MM.1S (cell line): ENCODE measurements around the gene IRF1.

Source experiments
- DNase-seq: peaks from one replicate; pipeline ENCODE4 v3.0.0-alpha.2; 2015
- H2AFZ ChIP-seq: fragments of 300-600 bp; sonication (generic); 2 replicates; pipeline ENCODE4 v1.6.0; 2016; ENCODE audit warnings: antibody characterized with exemption, low read length
- H3F3A ChIP-seq: fragments of 300-600 bp; sonication (generic); 2 replicates; pipeline ENCODE4 v1.6.1; 2016; ENCODE audit warnings: mild to moderate bottlenecking, antibody characterized with exemption, low read length, moderate library complexity, mixed read lengths; ENCODE audit not compliant: insufficient read depth
- H3K27ac ChIP-seq: fragments of 300-600 bp; sonication (generic); 2 replicates; pipeline ENCODE4 v1.5.1; 2016; ENCODE audit warnings: mild to moderate bottlenecking, low read length
- H3K27me3 ChIP-seq: fragments of 300-600 bp; sonication (generic); replicated peaks from 2 replicates; pipeline ENCODE4 v1.6.0; 2016; ENCODE audit warnings: low read length; ENCODE audit not compliant: insufficient read depth
- H3K36me3 ChIP-seq: fragments of 300-600 bp; sonication (generic); replicated peaks from 2 replicates; pipeline ENCODE4 v1.6.1; 2016; ENCODE audit warnings: mild to moderate bottlenecking, low read length, mixed read lengths; ENCODE audit not compliant: insufficient read depth
- H3K4me1 ChIP-seq: fragments of 300-600 bp; sonication (generic); 2 replicates; pipeline ENCODE4 v1.6.1; 2016; ENCODE audit warnings: low read length, mixed read lengths
- H3K4me2 ChIP-seq: fragments of 300-600 bp; sonication (generic); 2 replicates; pipeline ENCODE4 v1.6.0; 2016; ENCODE audit warnings: low read depth, low read length
- H3K4me3 ChIP-seq: fragments of 300-600 bp; sonication (generic); 2 replicates; pipeline ENCODE4 v1.5.1; 2016; ENCODE audit warnings: low read length, mixed read lengths
- H3K79me2 ChIP-seq: fragments of 300-600 bp; sonication (generic); 2 replicates; pipeline ENCODE4 v1.6.1; 2016; ENCODE audit warnings: mixed run types, low read length, mixed read lengths
- H3K9ac ChIP-seq: fragments of 300-600 bp; sonication (generic); 2 replicates; pipeline ENCODE4 v1.6.1; 2016; ENCODE audit warnings: low read length, mixed read lengths
- H3K9me2 ChIP-seq: fragments of 300-600 bp; sonication (generic); replicated peaks from 2 replicates; pipeline ENCODE4 v1.6.1; 2016; ENCODE audit warnings: mild to moderate bottlenecking, low read length, mixed read lengths; ENCODE audit not compliant: insufficient read depth
- H3K9me3 ChIP-seq: fragments of 300-600 bp; sonication (generic); replicated peaks from 2 replicates; pipeline ENCODE4 v1.6.1; 2016; ENCODE audit warnings: mild to moderate bottlenecking, low read length, mixed read lengths; ENCODE audit not compliant: insufficient read depth
- H4K20me1 ChIP-seq: fragments of 300-600 bp; sonication (generic); 2 replicates; pipeline ENCODE4 v1.6.1; 2016; ENCODE audit warnings: mild to moderate bottlenecking, low read length, moderate library complexity, mixed read lengths; ENCODE audit not compliant: insufficient read depth
- EZH2 ChIP-seq: fragments of 300-600 bp; sonication (generic); optimal IDR thresholded peaks from 2 replicates; pipeline ENCODE3; 2017; ENCODE audit warnings: low read depth, mild to moderate bottlenecking, antibody characterized with exemption, low read length, mixed read lengths
- EZH2phosphoT487 ChIP-seq: fragments of 300-600 bp; sonication (generic); IDR thresholded peaks from 2 replicates; pipeline ENCODE4 v1.6.1; 2018; ENCODE audit warnings: antibody characterized with exemption, low read length
- TF ChIP-seq, protein P1 (sequence below): fragments of 300-600 bp; sonication (generic); IDR thresholded peaks from 2 replicates; pipeline ENCODE4 v1.5.1; 2016; ENCODE audit warnings: antibody characterized with exemption, low read length, mixed read lengths

IRF1 gene

DNA sequence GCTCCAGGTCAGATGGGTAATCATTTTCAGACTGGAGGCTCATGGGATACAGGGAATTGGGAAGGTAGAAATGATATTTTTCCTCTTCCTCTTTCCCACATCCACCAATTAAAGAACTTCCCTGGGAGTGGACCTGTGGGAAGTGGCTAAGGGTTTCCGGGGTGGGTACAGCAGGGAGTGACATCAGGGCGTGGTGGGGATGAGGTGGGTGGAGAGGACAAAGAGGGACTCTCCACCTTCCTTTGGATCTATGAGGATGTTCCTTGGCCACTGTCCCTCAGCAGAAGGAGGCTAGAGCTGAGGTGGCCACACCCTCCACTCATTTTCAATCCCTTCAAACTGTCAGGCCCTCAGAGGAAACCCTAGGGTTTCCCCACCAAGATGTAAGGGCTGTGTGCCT, 54.7 kb downstream of the IRF1 start:
- H3K4me2 ChIP-seq, result no peak overlapping the region
- no peak overlapping the region for H3K4me3 ChIP-seq
- H3F3A ChIP-seq, result peaks cover 20% of the 10 kb centered on the region
- H2AFZ ChIP-seq, result no peak overlapping the region
- no peaks in the 10 kb centered on the region for H3K27me3 ChIP-seq
- no peaks in the 10 kb centered on the region for H3K9me2 ChIP-seq
- peaks cover 75% of the 10 kb centered on the region for H3K4me1 ChIP-seq
- H3K9ac ChIP-seq, result no peak overlapping the region
- DNase-seq, result no peak
- 0 out of 2 replicates have a peak, but pooled peaks cover 5% of the 10 kb centered on the region for H3K36me3 ChIP-seq
- no peaks in the 10 kb centered on the region for H3K9me3 ChIP-seq
- peaks cover 99% of the 10 kb centered on the region for H3K79me2 ChIP-seq
- no peak overlapping the region for H3K27ac ChIP-seq
- H4K20me1 ChIP-seq, result no peaks in the 10 kb centered on the region
- TF ChIP-seq EZH2phosphoT487, result no peak
- TF ChIP-seq, protein P1, sequence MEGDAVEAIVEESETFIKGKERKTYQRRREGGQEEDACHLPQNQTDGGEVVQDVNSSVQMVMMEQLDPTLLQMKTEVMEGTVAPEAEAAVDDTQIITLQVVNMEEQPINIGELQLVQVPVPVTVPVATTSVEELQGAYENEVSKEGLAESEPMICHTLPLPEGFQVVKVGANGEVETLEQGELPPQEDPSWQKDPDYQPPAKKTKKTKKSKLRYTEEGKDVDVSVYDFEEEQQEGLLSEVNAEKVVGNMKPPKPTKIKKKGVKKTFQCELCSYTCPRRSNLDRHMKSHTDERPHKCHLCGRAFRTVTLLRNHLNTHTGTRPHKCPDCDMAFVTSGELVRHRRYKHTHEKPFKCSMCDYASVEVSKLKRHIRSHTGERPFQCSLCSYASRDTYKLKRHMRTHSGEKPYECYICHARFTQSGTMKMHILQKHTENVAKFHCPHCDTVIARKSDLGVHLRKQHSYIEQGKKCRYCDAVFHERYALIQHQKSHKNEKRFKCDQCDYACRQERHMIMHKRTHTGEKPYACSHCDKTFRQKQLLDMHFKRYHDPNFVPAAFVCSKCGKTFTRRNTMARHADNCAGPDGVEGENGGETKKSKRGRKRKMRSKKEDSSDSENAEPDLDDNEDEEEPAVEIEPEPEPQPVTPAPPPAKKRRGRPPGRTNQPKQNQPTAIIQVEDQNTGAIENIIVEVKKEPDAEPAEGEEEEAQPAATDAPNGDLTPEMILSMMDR, result no peak
- TF ChIP-seq EZH2, result no peak

DNA sequence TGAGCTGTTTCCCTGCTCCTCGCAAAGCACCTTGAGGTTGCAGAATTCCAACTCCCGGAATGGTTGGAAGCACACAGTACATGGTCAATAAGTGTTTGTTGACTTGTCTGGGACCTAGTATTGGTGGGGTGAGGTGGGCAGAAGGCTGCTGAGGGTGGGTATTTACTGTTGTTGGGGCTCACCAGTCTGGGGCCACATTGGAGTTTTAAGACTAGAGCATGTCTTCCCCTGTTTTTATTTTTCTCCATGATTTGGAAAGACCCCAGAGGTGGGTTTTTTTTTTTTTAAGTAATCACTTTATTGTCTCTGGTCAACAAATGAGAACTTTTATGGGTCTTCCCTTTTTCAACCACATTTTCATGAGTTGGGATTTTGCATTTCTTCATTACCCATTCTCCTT, 55.1 kb downstream of the IRF1 start:
- Histone ChIP-seq H3K9me2 (no peaks in the 10 kb centered on the region), H3F3A (peaks cover 24% of the 10 kb centered on the region), H3K4me2 (no peak overlapping the region), H3K9me3 (no peaks in the 10 kb centered on the region), H3K27me3 (no peaks in the 10 kb centered on the region), H3K4me1 (peaks cover 80% of the 10 kb centered on the region), H3K79me2 (peaks cover 99% of the 10 kb centered on the region), H2AFZ (no peak overlapping the region), H3K36me3 (0 out of 2 replicates have a peak, but pooled peaks cover 5% of the 10 kb centered on the region), H4K20me1 (no peaks in the 10 kb centered on the region), H3K9ac (no peak overlapping the region), H3K4me3 (no peak overlapping the region), H3K27ac (no peak overlapping the region)
- no peak for DNase-seq
- TF ChIP-seq EZH2 (no peak), EZH2phosphoT487 (no peak)
- TF ChIP-seq, protein P1, result no peak

DNA sequence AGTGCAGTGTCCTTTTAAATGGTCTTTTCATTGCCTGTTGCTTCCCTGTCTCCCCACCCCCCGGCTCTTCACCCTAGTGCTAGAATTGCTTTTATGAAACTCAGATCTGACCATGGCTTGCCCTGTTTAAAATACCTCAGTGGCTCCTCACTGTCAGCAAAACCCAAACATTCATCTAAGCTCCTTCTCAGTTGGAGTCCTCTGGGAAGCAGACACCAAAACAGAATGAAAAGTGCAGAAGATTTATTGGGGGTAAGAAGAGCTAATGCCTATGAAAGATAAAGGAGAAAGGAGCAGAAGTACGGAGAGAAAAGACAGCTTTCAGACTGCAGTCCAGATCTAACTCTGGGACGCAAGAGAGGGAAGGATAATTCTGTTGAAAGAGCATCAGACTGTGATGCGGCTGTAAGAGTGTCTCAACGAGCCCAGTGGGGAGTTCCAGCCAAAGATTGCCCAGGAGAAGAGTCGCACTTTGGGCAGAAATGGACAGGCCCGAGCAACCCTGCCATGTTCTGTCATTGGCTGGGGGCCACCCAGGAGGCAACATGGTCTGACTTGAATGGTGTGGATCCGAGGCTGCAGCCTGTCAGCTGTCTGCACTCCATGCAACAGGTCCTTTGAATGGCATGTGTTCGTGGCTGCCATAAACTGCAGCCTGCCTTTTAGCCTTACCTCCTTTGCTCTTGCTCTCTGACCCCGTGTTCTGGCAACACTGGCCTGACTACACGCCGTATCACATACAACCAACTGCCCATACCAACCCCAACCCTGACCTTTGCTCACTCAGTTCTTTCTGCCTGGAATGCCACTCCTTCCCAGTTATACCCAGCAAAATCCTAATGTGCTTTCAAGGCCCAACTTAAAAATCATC, 55.9 kb downstream of the IRF1 start:
- TF ChIP-seq EZH2phosphoT487 (no peak), EZH2 (no peak)
- TF ChIP-seq, protein P1, result no peak
- Histone ChIP-seq H3K9ac (no peak overlapping the region), H3K79me2 (peaks cover 99% of the 10 kb centered on the region), H3K36me3 (0 out of 2 replicates have a peak, but pooled peaks cover 5% of the 10 kb centered on the region), H3K27me3 (no peaks in the 10 kb centered on the region), H4K20me1 (no peaks in the 10 kb centered on the region), H3K4me3 (no peak overlapping the region), H3K4me2 (no peak overlapping the region), H3K9me2 (no peaks in the 10 kb centered on the region), H3K4me1 (peaks cover 88% of the 10 kb centered on the region), H3F3A (peaks cover 30% of the 10 kb centered on the region), H3K9me3 (no peaks in the 10 kb centered on the region), H2AFZ (no peak overlapping the region), H3K27ac (no peak overlapping the region)
- DNase-seq, result no peak
